EH (cell line): ENCODE results near the gene SPI1.

Experiments
- DNase-seq: peaks from one replicate; pipeline ENCODE4 v3.0.0-alpha.2; 2015; ENCODE audit warnings: low read depth

SPI1 gene

GRCh38 chr11:47358731-47359051 is 19.7 kb downstream of the SPI1 start:
- DNase-seq, result no peak

- DNase-seq, result no peak
Observed at GRCh38 chr11:47357985-47358730, 20.2 kb downstream of the SPI1 start.

- DNase-seq, result no peak
Observed at GRCh38 chr11:47356998-47357329, 21.4 kb downstream of the SPI1 start.

GRCh38 chr11:47356129-47356997 is 22.0 kb downstream of the SPI1 start:
- no peak for DNase-seq

GRCh38 chr11:47355283-47356128 is 22.8 kb downstream of the SPI1 start:
- DNase-seq, result peak; percentile 89

- no peak for DNase-seq
Observed at GRCh38 chr11:47354913-47355282, 23.4 kb downstream of the SPI1 start.

GRCh38 chr11:47353978-47354774 is 24.2 kb downstream of the SPI1 start:
- no peak for DNase-seq

GRCh38 chr11:47352556-47352955 is 25.8 kb downstream of the SPI1 start, which contains the start of gene MYBPC3:
Gene MYBPC3, minus strand, starts transcription at chr11:47352702. Its CDS starts 55 bp downstream, at chr11:47352647.
- DNase-seq, result no peak

- no peak for DNase-seq
Observed at GRCh38 chr11:47351156-47352126, 26.9 kb downstream of the SPI1 start.

- no peak for DNase-seq
Observed at GRCh38 chr11:47350315-47350714, 28.0 kb downstream of the SPI1 start.

- no peak for DNase-seq
Observed at GRCh38 chr11:47349521-47350095, 28.7 kb downstream of the SPI1 start.

- DNase-seq, result peak; percentile 35
Observed at GRCh38 chr11:47348859-47349258, 29.5 kb downstream of the SPI1 start.

GRCh38 chr11:47348131-47348802 is 30.1 kb downstream of the SPI1 start:
- DNase-seq, result no peak

- DNase-seq, result no peak
Observed at GRCh38 chr11:47347137-47347536, 31.2 kb downstream of the SPI1 start.

- no peak for DNase-seq
Observed at GRCh38 chr11:47345890-47346563, 32.3 kb downstream of the SPI1 start.

GRCh38 chr11:47342854-47343253 is 35.5 kb downstream of the SPI1 start:
- no peak for DNase-seq

- DNase-seq, result no peak
Observed at GRCh38 chr11:47342036-47342803, 36.1 kb downstream of the SPI1 start.
